GM23338 (cell line): ENCODE results near the gene IQGAP2. TPM values are rescaled to one million over a fixed set of nuclear protein-coding genes. Genes with fewer than 3 reads are reported as not detected.

Source experiments
- ATAC-seq: fragments of 200-7000 bp; cut with Tn5 transposase; 3 replicates; pipeline ENCODE4 v1.9.1; 2020
- DNase-seq: peaks from one replicate; pipeline ENCODE4 v3.0.0-alpha.2; 2015; ENCODE audit warnings: low spot score
- H2AFZ ChIP-seq: fragments of 200-600 bp; sonication (generic); 2 replicates; pipeline ENCODE4 v1.8.0; 2016; ENCODE audit warnings: antibody characterized with exemption, mild to moderate bottlenecking, moderate library complexity
- H3F3A ChIP-seq: fragments of 200-600 bp; sonication (generic); replicated peaks from 2 replicates; pipeline ENCODE4 v1.8.0; 2017; ENCODE audit warnings: antibody characterized with exemption, mixed run types, low read depth
- H3K27ac ChIP-seq: fragments of 200-600 bp; sonication (generic); 2 replicates; pipeline ENCODE4 v1.6.1; 2016; ENCODE audit warnings: low read depth
- H3K27me3 ChIP-seq: fragments of 200-600 bp; sonication (generic); 2 replicates; pipeline ENCODE4 v1.8.0; 2016; ENCODE audit warnings: mild to moderate bottlenecking, mixed run types, moderate library complexity; ENCODE audit not compliant: insufficient read depth
- H3K36me3 ChIP-seq: fragments of 200-600 bp; sonication (generic); 2 replicates; pipeline ENCODE4 v1.8.0; 2016; ENCODE audit warnings: mild to moderate bottlenecking; ENCODE audit not compliant: insufficient read depth
- H3K4me1 ChIP-seq: fragments of 200-600 bp; sonication (generic); 2 replicates; pipeline ENCODE4 v1.8.0; 2016; ENCODE audit warnings: mild to moderate bottlenecking, moderate library complexity; ENCODE audit not compliant: insufficient read depth
- H3K4me2 ChIP-seq: fragments of 200-600 bp; sonication (generic); 2 replicates; pipeline ENCODE4 v1.7.1; 2017; ENCODE audit warnings: mixed run types
- H3K4me3 ChIP-seq: fragments of 200-600 bp; sonication (generic); 2 replicates; pipeline ENCODE4 v1.6.1; 2016; ENCODE audit warnings: mixed run types
- H3K79me2 ChIP-seq: fragments of 200-600 bp; sonication (generic); replicated peaks from 2 replicates; pipeline ENCODE4 v1.8.0; 2017; ENCODE audit warnings: mild to moderate bottlenecking; ENCODE audit not compliant: insufficient read depth
- H3K9me2 ChIP-seq: fragments of 200-600 bp; sonication (generic); 2 replicates; pipeline ENCODE4 v1.8.0; 2017; ENCODE audit not compliant: insufficient read depth
- H4K20me1 ChIP-seq: fragments of 200-600 bp; sonication (generic); replicated peaks from 2 replicates; pipeline ENCODE4 v1.8.0; 2017; ENCODE audit warnings: mild to moderate bottlenecking; ENCODE audit not compliant: insufficient read depth
- H3K27ac Mint-ChIP-seq: 2 replicates; pipeline ENCODE4 v1.8.0; 2020; ENCODE audit warnings: inconsistent platforms, mild to moderate bottlenecking, moderate library complexity, mixed read lengths
- H3K27me3 Mint-ChIP-seq: 3 replicates; pipeline ENCODE4 v1.8.0; 2022; ENCODE audit warnings: low read depth, mild to moderate bottlenecking, moderate library complexity, mixed read lengths, inconsistent platforms; ENCODE audit not compliant: insufficient read depth, poor library complexity
- H3K36me3 Mint-ChIP-seq: 3 replicates; pipeline ENCODE4 v1.8.0; 2021; ENCODE audit warnings: low read depth, mild to moderate bottlenecking, inconsistent platforms, moderate library complexity, mixed read lengths
- H3K4me1 Mint-ChIP-seq: 3 replicates; pipeline ENCODE4 v1.8.0; 2020; ENCODE audit warnings: mild to moderate bottlenecking, inconsistent platforms, mixed read lengths
- H3K4me3 Mint-ChIP-seq: 3 replicates; pipeline ENCODE4 v1.8.0; 2021; ENCODE audit warnings: moderate library complexity, mild to moderate bottlenecking, inconsistent platforms, mixed read lengths
- H3K9me3 Mint-ChIP-seq: 3 replicates; pipeline ENCODE4 v1.8.0; 2020; ENCODE audit warnings: moderate library complexity, mild to moderate bottlenecking, inconsistent platforms, mixed read lengths
- ETS1 ChIP-seq: IDR thresholded peaks from 2 replicates; pipeline ENCODE4 v1.6.1; 2016; ENCODE audit warnings: antibody characterized with exemption
- EZH2 ChIP-seq: fragments of 200-600 bp; sonication (generic); IDR thresholded peaks from one replicate; pipeline ENCODE4 v1.8.0; 2017; ENCODE audit warnings: antibody characterized with exemption, mild to moderate bottlenecking, low read depth; ENCODE audit not compliant: unreplicated experiment
- JUNB ChIP-seq: IDR thresholded peaks from one replicate; pipeline ENCODE4 v1.6.1; 2016; ENCODE audit warnings: antibody characterized with exemption; ENCODE audit not compliant: unreplicated experiment
- NANOG ChIP-seq: IDR thresholded peaks from 2 replicates; pipeline ENCODE4 v1.6.1; 2016; ENCODE audit warnings: antibody characterized with exemption, borderline replicate concordance
- POLR2AphosphoS5 ChIP-seq: IDR thresholded peaks from 2 replicates; pipeline ENCODE4 v1.6.1; 2016; ENCODE audit warnings: antibody characterized with exemption, low read depth
- REST ChIP-seq: IDR thresholded peaks from one replicate; pipeline ENCODE4 v1.6.1; 2018; ENCODE audit warnings: antibody characterized with exemption; ENCODE audit not compliant: unreplicated experiment
- ZNF114 ChIP-seq: fragments of 250-450 bp; sonication (Bioruptor Pico); IDR thresholded peaks from 2 replicates; pipeline ENCODE4 v1.5.0; 2020; ENCODE audit warnings: mild to moderate bottlenecking, moderate library complexity
- polyA plus RNA-seq: library from polyadenylated mRNA; unstranded; fragments of >200 nt; fragmentation: Nextera tagmentation; extraction: Ambion mirVana; gene quantifications from 2 replicates; pipeline ENCODE4 v1.2.1, GENCODE V29; 2016
- total RNA-seq: library from RNA; depleted of rRNA; stranded (reverse); fragments of >200 nt; shearing (Covaris generic); gene quantifications from 2 replicates; pipeline ENCODE4 v1.2.3, GENCODE V29; 2014
- TF ChIP-seq, protein P1 (sequence below): fragments of 250-450 bp; sonication (Bioruptor Pico); IDR thresholded peaks from 2 replicates; pipeline ENCODE4 v1.5.0; 2020; ENCODE audit warnings: mild to moderate bottlenecking, moderate library complexity
- TF ChIP-seq, protein P2 (sequence below), 2 experiments: fragments of 200-600 bp in 1 of 2; sonication (generic) in 1 of 2; conservative IDR thresholded peaks; 2 replicates each; pipeline versions ENCODE4 v1.5.1 to v1.6.1; 2016 to 2017; ENCODE audit warnings: antibody characterized with exemption in 2 of 2, low read depth in 2 of 2, mild to moderate bottlenecking in 2 of 2, moderate library complexity in 1 of 2

The IQGAP2 gene
- total and polyA plus RNA-seq, 2 experiments from 2014 or later: 60.0 to 86.5 TPM

- peaks cover under 1% of the 10 kb centered on the region; the same call in 1 of the 2 replicates for H3K79me2 ChIP-seq
- H3K27ac Mint-ChIP-seq: no peak overlapping the region
- H3K27me3 Mint-ChIP-seq: no peaks in the 10 kb centered on the region
- H2AFZ ChIP-seq: no peak overlapping the region
- no peaks in the 10 kb centered on the region for H4K20me1 ChIP-seq
- DNase-seq (no peak), ATAC-seq (no peak)
- H3K9me2 ChIP-seq: no peaks in the 10 kb centered on the region; the same call in 1 of the 2 replicates
- peaks cover 18% of the 10 kb centered on the region for H3K9me3 Mint-ChIP-seq
- H3K36me3 ChIP-seq: no peaks in the 10 kb centered on the region
- TF ChIP-seq REST (no peak), EZH2 (no peak), JUNB (no peak), NANOG (no peak), POLR2AphosphoS5 (no peak), ETS1 (no peak), ZNF114 (CRISPR knock-in tag) (no peak)
- TF ChIP-seq, protein P1, sequence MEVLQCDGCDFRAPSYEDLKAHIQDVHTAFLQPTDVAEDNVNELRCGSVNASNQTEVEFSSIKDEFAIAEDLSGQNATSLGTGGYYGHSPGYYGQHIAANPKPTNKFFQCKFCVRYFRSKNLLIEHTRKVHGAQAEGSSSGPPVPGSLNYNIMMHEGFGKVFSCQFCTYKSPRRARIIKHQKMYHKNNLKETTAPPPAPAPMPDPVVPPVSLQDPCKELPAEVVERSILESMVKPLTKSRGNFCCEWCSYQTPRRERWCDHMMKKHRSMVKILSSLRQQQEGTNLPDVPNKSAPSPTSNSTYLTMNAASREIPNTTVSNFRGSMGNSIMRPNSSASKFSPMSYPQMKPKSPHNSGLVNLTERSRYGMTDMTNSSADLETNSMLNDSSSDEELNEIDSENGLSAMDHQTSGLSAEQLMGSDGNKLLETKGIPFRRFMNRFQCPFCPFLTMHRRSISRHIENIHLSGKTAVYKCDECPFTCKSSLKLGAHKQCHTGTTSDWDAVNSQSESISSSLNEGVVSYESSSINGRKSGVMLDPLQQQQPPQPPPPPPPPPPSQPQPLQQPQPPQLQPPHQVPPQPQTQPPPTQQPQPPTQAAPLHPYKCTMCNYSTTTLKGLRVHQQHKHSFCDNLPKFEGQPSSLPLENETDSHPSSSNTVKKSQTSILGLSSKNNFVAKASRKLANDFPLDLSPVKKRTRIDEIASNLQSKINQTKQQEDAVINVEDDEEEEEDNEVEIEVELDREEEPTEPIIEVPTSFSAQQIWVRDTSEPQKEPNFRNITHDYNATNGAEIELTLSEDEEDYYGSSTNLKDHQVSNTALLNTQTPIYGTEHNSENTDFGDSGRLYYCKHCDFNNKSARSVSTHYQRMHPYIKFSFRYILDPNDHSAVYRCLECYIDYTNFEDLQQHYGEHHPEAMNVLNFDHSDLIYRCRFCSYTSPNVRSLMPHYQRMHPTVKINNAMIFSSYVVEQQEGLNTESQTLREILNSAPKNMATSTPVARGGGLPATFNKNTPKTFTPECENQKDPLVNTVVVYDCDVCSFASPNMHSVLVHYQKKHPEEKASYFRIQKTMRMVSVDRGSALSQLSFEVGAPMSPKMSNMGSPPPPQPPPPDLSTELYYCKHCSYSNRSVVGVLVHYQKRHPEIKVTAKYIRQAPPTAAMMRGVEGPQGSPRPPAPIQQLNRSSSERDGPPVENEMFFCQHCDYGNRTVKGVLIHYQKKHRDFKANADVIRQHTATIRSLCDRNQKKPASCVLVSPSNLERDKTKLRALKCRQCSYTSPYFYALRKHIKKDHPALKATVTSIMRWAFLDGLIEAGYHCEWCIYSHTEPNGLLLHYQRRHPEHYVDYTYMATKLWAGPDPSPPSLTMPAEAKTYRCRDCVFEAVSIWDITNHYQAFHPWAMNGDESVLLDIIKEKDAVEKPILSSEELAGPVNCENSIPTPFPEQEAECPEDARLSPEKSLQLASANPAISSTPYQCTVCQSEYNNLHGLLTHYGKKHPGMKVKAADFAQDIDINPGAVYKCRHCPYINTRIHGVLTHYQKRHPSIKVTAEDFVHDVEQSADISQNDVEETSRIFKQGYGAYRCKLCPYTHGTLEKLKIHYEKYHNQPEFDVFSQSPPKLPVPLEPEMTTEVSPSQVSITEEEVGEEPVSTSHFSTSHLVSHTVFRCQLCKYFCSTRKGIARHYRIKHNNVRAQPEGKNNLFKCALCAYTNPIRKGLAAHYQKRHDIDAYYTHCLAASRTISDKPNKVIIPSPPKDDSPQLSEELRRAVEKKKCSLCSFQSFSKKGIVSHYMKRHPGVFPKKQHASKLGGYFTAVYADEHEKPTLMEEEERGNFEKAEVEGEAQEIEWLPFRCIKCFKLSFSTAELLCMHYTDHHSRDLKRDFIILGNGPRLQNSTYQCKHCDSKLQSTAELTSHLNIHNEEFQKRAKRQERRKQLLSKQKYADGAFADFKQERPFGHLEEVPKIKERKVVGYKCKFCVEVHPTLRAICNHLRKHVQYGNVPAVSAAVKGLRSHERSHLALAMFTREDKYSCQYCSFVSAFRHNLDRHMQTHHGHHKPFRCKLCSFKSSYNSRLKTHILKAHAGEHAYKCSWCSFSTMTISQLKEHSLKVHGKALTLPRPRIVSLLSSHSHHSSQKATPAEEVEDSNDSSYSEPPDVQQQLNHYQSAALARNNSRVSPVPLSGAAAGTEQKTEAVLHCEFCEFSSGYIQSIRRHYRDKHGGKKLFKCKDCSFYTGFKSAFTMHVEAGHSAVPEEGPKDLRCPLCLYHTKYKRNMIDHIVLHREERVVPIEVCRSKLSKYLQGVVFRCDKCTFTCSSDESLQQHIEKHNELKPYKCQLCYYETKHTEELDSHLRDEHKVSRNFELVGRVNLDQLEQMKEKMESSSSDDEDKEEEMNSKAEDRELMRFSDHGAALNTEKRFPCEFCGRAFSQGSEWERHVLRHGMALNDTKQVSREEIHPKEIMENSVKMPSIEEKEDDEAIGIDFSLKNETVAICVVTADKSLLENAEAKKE: no peak
- TF ChIP-seq, protein P2, sequence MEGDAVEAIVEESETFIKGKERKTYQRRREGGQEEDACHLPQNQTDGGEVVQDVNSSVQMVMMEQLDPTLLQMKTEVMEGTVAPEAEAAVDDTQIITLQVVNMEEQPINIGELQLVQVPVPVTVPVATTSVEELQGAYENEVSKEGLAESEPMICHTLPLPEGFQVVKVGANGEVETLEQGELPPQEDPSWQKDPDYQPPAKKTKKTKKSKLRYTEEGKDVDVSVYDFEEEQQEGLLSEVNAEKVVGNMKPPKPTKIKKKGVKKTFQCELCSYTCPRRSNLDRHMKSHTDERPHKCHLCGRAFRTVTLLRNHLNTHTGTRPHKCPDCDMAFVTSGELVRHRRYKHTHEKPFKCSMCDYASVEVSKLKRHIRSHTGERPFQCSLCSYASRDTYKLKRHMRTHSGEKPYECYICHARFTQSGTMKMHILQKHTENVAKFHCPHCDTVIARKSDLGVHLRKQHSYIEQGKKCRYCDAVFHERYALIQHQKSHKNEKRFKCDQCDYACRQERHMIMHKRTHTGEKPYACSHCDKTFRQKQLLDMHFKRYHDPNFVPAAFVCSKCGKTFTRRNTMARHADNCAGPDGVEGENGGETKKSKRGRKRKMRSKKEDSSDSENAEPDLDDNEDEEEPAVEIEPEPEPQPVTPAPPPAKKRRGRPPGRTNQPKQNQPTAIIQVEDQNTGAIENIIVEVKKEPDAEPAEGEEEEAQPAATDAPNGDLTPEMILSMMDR (conservative IDR thresholded peaks at IDR 0.05; ENCODE audit: low read depth in 2 of 2): no peak
- H3K27ac ChIP-seq: no peak overlapping the region
- H3K4me1 ChIP-seq: peaks cover 22% of the 10 kb centered on the region
- H3K4me3 ChIP-seq: no peak overlapping the region
- H3F3A ChIP-seq: no peaks in the 10 kb centered on the region
- H3K4me1 Mint-ChIP-seq: peaks cover 20% of the 10 kb centered on the region
- no peak overlapping the region for H3K4me2 ChIP-seq
- no peak overlapping the region for H3K4me3 Mint-ChIP-seq
- H3K36me3 Mint-ChIP-seq: peaks cover 26% of the 10 kb centered on the region
- no peaks in the 10 kb centered on the region for H3K27me3 ChIP-seq
Observed at GRCh38 chr5:76470976-76471375, 67.9 kb downstream of the IQGAP2 start.
